Loucy (cell line): ENCODE data around the gene IL12RB2.
"Not testable (repeated sequence)": the region's sequence is repeated elsewhere in the genome, so short reads cannot be mapped to it uniquely, and the experiment has no call there.

ENCODE experiments used
- H2AFZ ChIP-seq: fragments of 200-600 bp; sonication (generic); 2 replicates; pipeline ENCODE4 v1.6.0; 2016; ENCODE audit warnings: antibody characterized with exemption, mild to moderate bottlenecking, low read length, moderate library complexity
- H3F3A ChIP-seq: fragments of 200-600 bp; 2 replicates; pipeline ENCODE4 v1.6.0; 2016; ENCODE audit warnings: antibody characterized with exemption, low read depth, mild to moderate bottlenecking
- H3K27me3 ChIP-seq: fragments of 200-600 bp; sonication (generic); 2 replicates; pipeline ENCODE4 v1.6.1; 2014; ENCODE audit warnings: low read length, mild to moderate bottlenecking; ENCODE audit not compliant: insufficient read depth, poor library complexity, severe bottlenecking
- H3K36me3 ChIP-seq: fragments of 200-600 bp; sonication (generic); 2 replicates; pipeline ENCODE4 v1.6.1; 2016; ENCODE audit warnings: low read length; ENCODE audit not compliant: insufficient read depth
- H3K4me1 ChIP-seq: fragments of 200-600 bp; sonication (generic); 2 replicates; pipeline ENCODE4 v1.5.1; 2014; ENCODE audit warnings: low read length, mild to moderate bottlenecking; ENCODE audit not compliant: insufficient read depth, poor library complexity, severe bottlenecking
- H3K4me2 ChIP-seq: fragments of 200-600 bp; sonication (generic); 2 replicates; pipeline ENCODE4 v1.6.0; 2014; ENCODE audit warnings: antibody characterized with exemption, low read length, low read depth, mild to moderate bottlenecking; ENCODE audit not compliant: poor library complexity, severe bottlenecking
- H3K4me3 ChIP-seq: fragments of 200-600 bp; sonication (generic); 2 replicates; pipeline ENCODE4 v1.5.1; 2014; ENCODE audit warnings: low read length, mild to moderate bottlenecking, mixed read lengths; ENCODE audit not compliant: poor library complexity, severe bottlenecking
- H3K79me2 ChIP-seq: fragments of 200-600 bp; sonication (generic); 2 replicates; pipeline ENCODE4 v1.6.1; 2014; ENCODE audit warnings: low read length; ENCODE audit not compliant: insufficient read depth
- H3K9ac ChIP-seq: fragments of 200-600 bp; sonication (generic); 2 replicates; pipeline ENCODE4 v1.6.0; 2014; ENCODE audit warnings: mild to moderate bottlenecking, low read depth, low read length, moderate library complexity; ENCODE audit not compliant: poor library complexity, severe bottlenecking
- H3K9me2 ChIP-seq: fragments of 200-600 bp; sonication (generic); replicated peaks from 2 replicates; pipeline ENCODE4 v1.6.1; 2016; ENCODE audit warnings: low read depth, low read length, mixed read lengths
- H3K9me3 ChIP-seq: fragments of 200-600 bp; sonication (generic); 2 replicates; pipeline ENCODE4 v1.6.1; 2014; ENCODE audit warnings: mild to moderate bottlenecking, antibody characterized with exemption, low read length, low read depth; ENCODE audit not compliant: insufficient read depth
- H4K20me1 ChIP-seq: fragments of 200-600 bp; sonication (generic); 2 replicates; pipeline ENCODE4 v1.6.0; 2014; ENCODE audit warnings: antibody characterized with exemption, low read length, mild to moderate bottlenecking; ENCODE audit not compliant: insufficient read depth, poor library complexity, severe bottlenecking
- EZH2phosphoT487 ChIP-seq: fragments of 200-600 bp; IDR thresholded peaks from 2 replicates; pipeline ENCODE4 v1.6.1; 2018; ENCODE audit warnings: antibody characterized with exemption, mild to moderate bottlenecking, moderate library complexity, borderline replicate concordance
- TF ChIP-seq, protein P1 (sequence below): fragments of 200-600 bp; sonication (generic); conservative IDR thresholded peaks from 2 replicates; pipeline ENCODE4 v1.5.1; 2014; ENCODE audit warnings: mild to moderate bottlenecking, antibody characterized with exemption, low read length

Gene IL12RB2

GRCh38 chr1:67440339-67440738 lies 132.7 kb downstream of the IL12RB2 start:
- H3K4me3 ChIP-seq = no peak overlapping the region
- no peak overlapping the region for H3K4me2 ChIP-seq
- H3K4me1 ChIP-seq = peaks cover 13% of the 10 kb centered on the region
- no peaks in the 10 kb centered on the region for H3K9me3 ChIP-seq
- H3K79me2 ChIP-seq = no peaks in the 10 kb centered on the region
- H3F3A ChIP-seq = no peaks in the 10 kb centered on the region
- no peaks in the 10 kb centered on the region for H3K36me3 ChIP-seq
- no peak overlapping the region for H3K9ac ChIP-seq
- H3K27me3 ChIP-seq = no peaks in the 10 kb centered on the region
- no peaks in the 10 kb centered on the region for H3K9me2 ChIP-seq
- no peak overlapping the region for H2AFZ ChIP-seq
- no peak for TF ChIP-seq EZH2phosphoT487
- TF ChIP-seq, protein P1, sequence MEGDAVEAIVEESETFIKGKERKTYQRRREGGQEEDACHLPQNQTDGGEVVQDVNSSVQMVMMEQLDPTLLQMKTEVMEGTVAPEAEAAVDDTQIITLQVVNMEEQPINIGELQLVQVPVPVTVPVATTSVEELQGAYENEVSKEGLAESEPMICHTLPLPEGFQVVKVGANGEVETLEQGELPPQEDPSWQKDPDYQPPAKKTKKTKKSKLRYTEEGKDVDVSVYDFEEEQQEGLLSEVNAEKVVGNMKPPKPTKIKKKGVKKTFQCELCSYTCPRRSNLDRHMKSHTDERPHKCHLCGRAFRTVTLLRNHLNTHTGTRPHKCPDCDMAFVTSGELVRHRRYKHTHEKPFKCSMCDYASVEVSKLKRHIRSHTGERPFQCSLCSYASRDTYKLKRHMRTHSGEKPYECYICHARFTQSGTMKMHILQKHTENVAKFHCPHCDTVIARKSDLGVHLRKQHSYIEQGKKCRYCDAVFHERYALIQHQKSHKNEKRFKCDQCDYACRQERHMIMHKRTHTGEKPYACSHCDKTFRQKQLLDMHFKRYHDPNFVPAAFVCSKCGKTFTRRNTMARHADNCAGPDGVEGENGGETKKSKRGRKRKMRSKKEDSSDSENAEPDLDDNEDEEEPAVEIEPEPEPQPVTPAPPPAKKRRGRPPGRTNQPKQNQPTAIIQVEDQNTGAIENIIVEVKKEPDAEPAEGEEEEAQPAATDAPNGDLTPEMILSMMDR = no peak
- no peaks in the 10 kb centered on the region for H4K20me1 ChIP-seq

DNA sequence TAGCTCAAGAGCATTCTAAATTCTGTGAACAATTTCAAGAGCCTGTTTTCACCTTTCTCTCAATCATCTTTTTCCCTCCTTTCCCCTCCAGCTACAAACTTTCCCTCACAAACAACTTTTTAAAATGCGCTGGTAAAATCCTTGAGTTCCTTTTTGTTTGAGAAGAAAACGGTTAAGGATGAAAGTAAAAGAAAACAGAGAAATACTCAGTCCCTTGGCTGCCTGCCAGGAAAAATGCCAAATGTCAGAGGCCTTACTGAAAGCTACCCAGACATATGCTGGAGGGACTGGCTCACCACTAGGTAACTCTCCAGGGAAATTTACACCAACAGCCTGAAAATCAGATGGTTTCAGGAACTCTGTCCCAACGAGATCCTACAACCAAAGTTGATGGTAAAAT lies 133.5 kb downstream of the IL12RB2 start:
- Histone ChIP-seq H3K79me2 (no peaks in the 10 kb centered on the region), H3F3A (no peaks in the 10 kb centered on the region), H3K4me1 (peaks cover 16% of the 10 kb centered on the region), H3K27me3 (no peaks in the 10 kb centered on the region), H2AFZ (peak overlapping the region; percentile 47), H4K20me1 (no peaks in the 10 kb centered on the region), H3K9ac (no peak overlapping the region), H3K4me2 (peak overlapping the region; percentile 10), H3K9me3 (no peaks in the 10 kb centered on the region), H3K4me3 (no peak overlapping the region), H3K36me3 (no peaks in the 10 kb centered on the region), H3K9me2 (no peaks in the 10 kb centered on the region)
- TF ChIP-seq, protein P1 = no peak
- TF ChIP-seq EZH2phosphoT487 = no peak

DNA sequence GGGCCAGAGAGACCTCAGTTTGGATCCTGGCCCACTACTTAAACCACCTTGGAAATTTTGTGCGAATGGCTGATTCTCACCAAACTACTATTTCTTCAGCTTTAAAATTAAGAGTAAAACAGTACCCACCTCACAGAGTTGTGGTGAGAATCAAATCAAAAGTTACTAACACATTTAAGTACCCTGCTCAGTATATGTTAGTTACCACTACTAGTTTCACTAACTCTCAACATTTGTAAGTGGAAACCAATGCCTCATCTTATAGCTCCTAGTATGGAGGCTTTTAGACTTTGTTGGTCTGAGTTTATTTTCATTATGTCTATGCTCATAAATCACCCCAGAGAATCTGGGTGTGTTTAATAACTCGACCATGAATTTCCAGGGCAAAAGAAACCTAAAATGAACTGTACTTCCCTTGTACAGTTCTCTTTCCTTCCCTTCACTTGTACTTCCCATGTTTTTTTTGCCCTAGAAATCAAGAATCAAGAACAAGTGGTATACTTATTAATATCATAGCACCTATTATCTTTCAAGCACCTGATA lies 134.1 kb downstream of the IL12RB2 start:
- peak overlapping the region; percentile 6; the same call in 1 of the 2 replicates for H2AFZ ChIP-seq
- peaks cover 22% of the 10 kb centered on the region for H3K4me1 ChIP-seq
- no peaks in the 10 kb centered on the region for H4K20me1 ChIP-seq
- no peaks in the 10 kb centered on the region for H3K9me2 ChIP-seq
- H3K27me3 ChIP-seq = no peaks in the 10 kb centered on the region
- no peaks in the 10 kb centered on the region for H3K9me3 ChIP-seq
- H3K4me3 ChIP-seq = no peak overlapping the region
- no peaks in the 10 kb centered on the region for H3F3A ChIP-seq
- H3K79me2 ChIP-seq = no peaks in the 10 kb centered on the region
- H3K36me3 ChIP-seq = no peaks in the 10 kb centered on the region
- no peak overlapping the region for H3K9ac ChIP-seq
- TF ChIP-seq, protein P1 = no peak
- TF ChIP-seq EZH2phosphoT487 = no peak
- H3K4me2 ChIP-seq = peak overlapping the region; percentile 10

- H3K79me2 ChIP-seq, H3K9ac ChIP-seq, H4K20me1 ChIP-seq, H3K4me3 ChIP-seq, H3F3A ChIP-seq, H2AFZ ChIP-seq, H3K9me2 ChIP-seq, H3K9me3 ChIP-seq, H3K27me3 ChIP-seq, H3K36me3 ChIP-seq: not testable (repeated sequence)
- Histone ChIP-seq H3K4me2 (peak overlapping the region; percentile 64), H3K4me1 (peaks cover 31% of the 10 kb centered on the region)
These were observed 138.3 kb downstream of the IL12RB2 start for GRCh38 chr1:67446014-67446413.
